Ovary (tissue), 9 donors: ENCODE measurements around the gene PTPRCAP. TPM values are rescaled to one million over a fixed set of nuclear protein-coding genes. Genes with fewer than 3 reads are reported as not detected.

ENCODE experiments used
- DNase-seq, 5 donors: peaks; one replicate each; pipeline ENCODE4 v3.0.0-alpha.2; 2019 to 2020
- H3K27ac ChIP-seq, 2 donors: fragments of 200-600 bp; one replicate each; pipeline versions ENCODE4 v1.5.1 to v1.8.0; 2019 to 2022
- H3K27me3 ChIP-seq: fragments of 200-600 bp; one replicate; pipeline ENCODE4 v1.8.0; 2022
- H3K36me3 ChIP-seq: fragments of 200-600 bp; sonication (generic); one replicate; pipeline ENCODE4 v1.5.1; 2019
- H3K4me1 ChIP-seq: one replicate; pipeline ENCODE4 v1.8.1; 2013; ENCODE audit warnings: mild to moderate bottlenecking, moderate library complexity; ENCODE audit not compliant: insufficient read depth
- H3K4me3 ChIP-seq: fragments of 200-600 bp; sonication (generic); one replicate; pipeline ENCODE4 v1.5.1; 2017
- H3K9me3 ChIP-seq, 2 donors: fragments of 200-600 bp in 1 of 2; sonication (generic) in 1 of 2; one replicate each; pipeline versions ENCODE4 v1.5.1 to v1.8.1; 2013 to 2019; ENCODE audit warnings: mild to moderate bottlenecking in 1 of 2, moderate library complexity in 1 of 2
- EP300 ChIP-seq: sonication (generic); formaldehyde crosslinking; IDR thresholded peaks from one replicate; pipeline ENCODE4 v1.6.1; 2017; ENCODE audit warnings: antibody characterized with exemption
- POLR2A ChIP-seq: fragments of 450-650 bp; IDR thresholded peaks from one replicate; pipeline ENCODE4 v1.6.1; 2017; ENCODE audit warnings: antibody characterized with exemption, mild to moderate bottlenecking, moderate library complexity
- WGBS, 3 donors: extraction: QIAGEN DNeasy Blood & Tissue Kit in 1 of 3; methylation state at CpG; one replicate each; pipeline versions ENCODE4 v1.1.5 to v1.1.7; 2013 to 2017; 5-methylcytosine and 5-hydroxymethylcytosine counted together
- intact Hi-C, 4 donors: fragments of 100-400 bp; cut with DNase I; formaldehyde crosslinking; loops; one replicate each; pipeline versions ENCODE4 v1.11.0 to v1.15.1; 2022 to 2023
- polyA plus RNA-seq, 2 donors: library from polyadenylated mRNA; stranded (reverse); fragments of 200-250 nt in 1 of 2; fragments of 350-450 nt in 1 of 2; fragmentation: Illumina TruSeq in 1 of 2; extraction: RNeasy Lipid Tissue Mini Kit (QIAGEN cat#74804) in 1 of 2; gene quantifications; one replicate each; pipeline ENCODE4 v1.2.3, GENCODE V29; 2013 to 2014
- total RNA-seq, 7 donors: library from RNA; depleted of rRNA in 2 of 7; stranded (reverse); fragments of >200 nt in 2 of 7; fragmentation: NEBNext Ultra II Directional in 3 of 7; extraction: Animal tissue kit (Norgen Biotek cat#: 25700) in 3 of 7; gene quantifications; one replicate each; pipeline versions ENCODE4 v1.1.0 to v1.2.4, GENCODE V29; 2016 to 2023
- TF ChIP-seq, protein P1 (sequence below), 3 donors: fragments of 450-650 bp in 2 of 3; fragments of 200-600 bp in 1 of 3; IDR thresholded peaks; one replicate each; pipeline versions ENCODE4 v1.5.1 to v1.8.0; 2016 to 2022; ENCODE audit warnings: antibody characterized with exemption in 3 of 3, mild to moderate bottlenecking in 1 of 3
- donor health status: DM: no; HTN: no; CAD: no; lungs with moderate emphysema.
- donor health status: DM: no; HTN: no; CAD: no.
- donor health status: Bipolar disorder and iron deficiency.
- donor health status: DM: yes; HTN: yes; CAD: no.
- donor health status: DM: no; HTN: no; CAD: no.
- donor health status: DM: yes; HTN: yes; CAD: no.

Gene PTPRCAP
- total and polyA plus RNA-seq, 9 donors = 2.4 to 10.7 (median 4.2) TPM; not detected in 1

DNA sequence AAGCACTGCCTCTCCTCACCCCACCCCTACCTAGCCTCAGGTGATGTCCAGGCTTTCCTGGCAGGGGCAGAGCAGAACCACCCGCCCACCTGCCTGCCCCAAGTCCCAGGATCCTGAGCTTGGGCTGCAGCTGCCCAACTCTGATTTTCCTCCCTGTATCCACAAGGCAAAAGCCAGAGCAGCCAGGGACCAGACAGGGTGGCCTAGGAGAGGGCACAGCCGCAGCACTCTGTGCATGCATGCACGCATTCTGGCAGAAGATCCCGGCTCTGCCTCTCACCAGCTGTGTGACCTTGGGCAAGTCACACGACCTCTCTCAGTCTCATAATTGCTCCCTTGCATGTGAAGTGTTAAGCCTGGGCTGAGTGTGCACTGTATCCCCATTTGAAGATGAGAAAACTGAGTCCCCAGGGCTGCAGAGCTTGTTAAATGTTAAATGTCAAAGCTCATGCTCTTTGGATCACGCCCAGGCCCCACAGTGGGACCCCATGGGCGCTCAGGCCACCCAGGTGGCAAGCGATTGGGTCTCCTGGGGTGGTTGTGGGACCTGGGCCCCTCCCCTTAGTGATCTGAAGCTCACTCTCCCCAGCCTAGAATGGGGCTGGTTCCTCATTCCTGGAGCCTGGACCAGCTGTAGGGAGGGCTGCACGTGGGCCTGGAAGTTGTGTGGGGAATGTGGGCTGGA lies 24.8 kb downstream of the PTPRCAP start:
- no peak for TF ChIP-seq EP300
- no peak for TF ChIP-seq POLR2A
- H3K27ac ChIP-seq = no peak overlapping the region
- H3K9me3 ChIP-seq = no peaks in the 10 kb centered on the region
- H3K4me3 ChIP-seq = no peak overlapping the region
- no peaks in the 10 kb centered on the region for H3K4me1 ChIP-seq
- no peak for DNase-seq
- peaks cover 2% of the 10 kb centered on the region for H3K27me3 ChIP-seq
- intact Hi-C loops = no loop called here
- 34 to 41% (median 40%) methylated on average over 9 of the region's 9 CpGs for WGBS, 3 donors
- H3K36me3 ChIP-seq = no peaks in the 10 kb centered on the region

DNA sequence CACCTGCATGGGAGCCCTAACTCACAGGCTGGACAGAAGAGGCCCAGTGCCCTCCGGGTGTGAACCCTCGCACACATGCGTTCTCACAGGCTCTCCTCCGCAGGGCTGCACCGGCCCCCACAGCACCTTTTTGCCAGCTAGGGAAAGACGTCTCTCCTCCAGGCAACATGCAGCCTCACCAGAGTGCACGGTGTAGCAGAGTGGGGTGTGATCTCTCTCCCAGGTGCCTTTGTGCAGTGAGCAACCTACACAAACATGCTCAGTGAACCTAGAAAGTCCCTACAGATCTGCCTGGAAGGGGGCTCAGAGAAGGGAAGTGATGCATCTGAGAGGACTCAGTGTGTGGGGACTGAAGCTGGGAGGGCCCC lies 25.7 kb downstream of the PTPRCAP start:
- intact Hi-C loops = no loop called here
- Histone ChIP-seq H3K36me3 (no peaks in the 10 kb centered on the region), H3K27ac (no peak overlapping the region), H3K9me3 (no peaks in the 10 kb centered on the region), H3K4me1 (no peaks in the 10 kb centered on the region), H3K27me3 (peaks cover 2% of the 10 kb centered on the region), H3K4me3 (no peak overlapping the region)
- TF ChIP-seq EP300 (no peak), POLR2A (no peak)
- TF ChIP-seq, protein P1, sequence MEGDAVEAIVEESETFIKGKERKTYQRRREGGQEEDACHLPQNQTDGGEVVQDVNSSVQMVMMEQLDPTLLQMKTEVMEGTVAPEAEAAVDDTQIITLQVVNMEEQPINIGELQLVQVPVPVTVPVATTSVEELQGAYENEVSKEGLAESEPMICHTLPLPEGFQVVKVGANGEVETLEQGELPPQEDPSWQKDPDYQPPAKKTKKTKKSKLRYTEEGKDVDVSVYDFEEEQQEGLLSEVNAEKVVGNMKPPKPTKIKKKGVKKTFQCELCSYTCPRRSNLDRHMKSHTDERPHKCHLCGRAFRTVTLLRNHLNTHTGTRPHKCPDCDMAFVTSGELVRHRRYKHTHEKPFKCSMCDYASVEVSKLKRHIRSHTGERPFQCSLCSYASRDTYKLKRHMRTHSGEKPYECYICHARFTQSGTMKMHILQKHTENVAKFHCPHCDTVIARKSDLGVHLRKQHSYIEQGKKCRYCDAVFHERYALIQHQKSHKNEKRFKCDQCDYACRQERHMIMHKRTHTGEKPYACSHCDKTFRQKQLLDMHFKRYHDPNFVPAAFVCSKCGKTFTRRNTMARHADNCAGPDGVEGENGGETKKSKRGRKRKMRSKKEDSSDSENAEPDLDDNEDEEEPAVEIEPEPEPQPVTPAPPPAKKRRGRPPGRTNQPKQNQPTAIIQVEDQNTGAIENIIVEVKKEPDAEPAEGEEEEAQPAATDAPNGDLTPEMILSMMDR (IDR thresholded peaks at IDR 0.05) = no peak
- DNase-seq = no peak
- 5 to 19% (median 7%) methylated on average over 7 of the region's 7 CpGs for WGBS, 3 donors

- Histone ChIP-seq H3K4me3 (no peak overlapping the region), H3K4me1 (no peaks in the 10 kb centered on the region), H3K9me3 (no peaks in the 10 kb centered on the region), H3K27me3 (peaks cover 2% of the 10 kb centered on the region), H3K27ac (no peak overlapping the region), H3K36me3 (no peaks in the 10 kb centered on the region)
- TF ChIP-seq, protein P1 (IDR thresholded peaks at IDR 0.05) = no peak
- TF ChIP-seq POLR2A = no peak
- TF ChIP-seq EP300 = no peak
- DNase-seq = no peak
- 51 to 60% (median 51%) methylated on average over 17 of the region's 17 CpGs for WGBS, 3 donors
- intact Hi-C loops = no loop called here
Measured at GRCh38 chr11:67410984-67411784, 26.3 kb downstream of the PTPRCAP start.

DNA sequence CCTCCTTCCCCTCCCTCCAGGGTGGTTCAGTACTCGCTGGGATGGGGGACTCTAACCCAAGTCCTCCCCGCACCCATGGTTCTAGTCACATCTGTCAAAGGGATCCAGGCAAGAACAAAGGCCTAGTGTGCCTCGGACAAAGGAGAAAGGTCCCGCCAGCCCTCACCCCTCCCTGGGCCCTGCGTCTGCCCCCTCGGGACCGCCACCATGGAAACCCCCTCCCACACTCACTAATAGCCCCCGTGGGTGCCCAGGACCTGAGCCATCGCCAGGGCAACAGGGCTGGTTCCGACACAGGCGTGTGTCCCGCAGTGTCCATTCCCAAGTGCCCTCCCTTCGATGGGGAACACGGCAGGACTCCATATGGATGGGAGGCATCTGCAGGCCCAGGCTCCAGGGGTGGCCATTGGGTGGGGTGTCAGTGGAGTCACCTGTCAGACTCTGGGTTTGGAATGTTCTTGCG lies 27.1 kb downstream of the PTPRCAP start:
- TF ChIP-seq EP300 = no peak
- TF ChIP-seq POLR2A = no peak
- TF ChIP-seq, protein P1 (IDR thresholded peaks at IDR 0.05) = no peak
- intact Hi-C loops = no loop called here
- Histone ChIP-seq H3K9me3 (no peaks in the 10 kb centered on the region), H3K4me1 (no peaks in the 10 kb centered on the region), H3K27me3 (peaks cover 2% of the 10 kb centered on the region), H3K27ac (no peak overlapping the region), H3K36me3 (no peaks in the 10 kb centered on the region), H3K4me3 (no peak overlapping the region)
- DNase-seq = no peak
- 55 to 64% (median 59%) methylated on average over 15 of the region's 15 CpGs for WGBS, 3 donors
